ENCODE data around the gene ZNHIT3.

DNA sequence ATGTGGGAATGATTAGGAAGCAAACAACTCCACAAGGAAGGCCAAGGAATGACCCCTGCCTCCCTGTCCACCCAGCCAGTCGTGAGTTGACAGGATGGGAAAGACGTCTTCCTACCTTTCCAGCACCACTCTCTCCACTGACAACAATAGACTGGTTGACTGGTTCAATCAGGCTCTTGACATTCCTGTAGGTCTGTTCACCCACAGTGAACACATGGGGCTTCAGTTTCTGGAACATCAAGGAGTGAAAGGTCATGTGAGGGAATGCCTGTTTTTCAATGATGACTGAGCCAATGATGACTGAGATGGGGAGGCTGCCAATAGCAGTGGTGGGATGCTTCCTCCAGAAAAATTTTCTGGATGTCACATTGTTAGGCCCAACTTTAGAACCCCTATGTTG lies 38.6 kb downstream of the ZNHIT3 start:
- TF ChIP-seq YY1 (IDR thresholded peaks at IDR 0.05; ENCODE audit: insufficient read depth, insufficient read length) (no peak), SUZ12 (IDR thresholded peaks at IDR 0.05; ENCODE audit: extremely low read depth, insufficient read depth, insufficient read length) (no peak)
